ENCODE measurements around the gene DHRS3.
A peak's percentile ranks its signal among the peaks of the same experiment; 100 is the strongest.

DHRS3 gene

GRCh38 chr1:12615159-12615864 lies 2.7 kb downstream of the DHRS3 start:
- DNase-seq: no peak

GRCh38 chr1:12614402-12615158 lies 3.4 kb downstream of the DHRS3 start:
- DNase-seq: no peak

- DNase-seq: no peak
Observed at GRCh38 chr1:12613180-12613579, 4.8 kb downstream of the DHRS3 start.

- DNase-seq: no peak
Observed at GRCh38 chr1:12610941-12611340, 7.1 kb downstream of the DHRS3 start.

- DNase-seq: no peak
Observed at GRCh38 chr1:12610305-12610935, 7.6 kb downstream of the DHRS3 start.

- no peak for DNase-seq
Observed at GRCh38 chr1:12609469-12610003, 8.5 kb downstream of the DHRS3 start.

- DNase-seq: no peak
Observed at GRCh38 chr1:12608311-12608957, 9.6 kb downstream of the DHRS3 start.

GRCh38 chr1:12607263-12607662 lies 10.7 kb downstream of the DHRS3 start:
- no peak for DNase-seq

- no peak for DNase-seq
Observed at GRCh38 chr1:12604986-12605385, 13.0 kb downstream of the DHRS3 start.

GRCh38 chr1:12604114-12604874 lies 13.7 kb downstream of the DHRS3 start:
- DNase-seq: peak; percentile 91

- DNase-seq: no peak
Observed at GRCh38 chr1:12603224-12603623, 14.8 kb downstream of the DHRS3 start.

- no peak for DNase-seq
Observed at GRCh38 chr1:12602659-12603024, 15.4 kb downstream of the DHRS3 start.

- peak; percentile 82 for DNase-seq
Observed at GRCh38 chr1:12601700-12602658, 16.0 kb downstream of the DHRS3 start.

GRCh38 chr1:12600880-12601633 lies 17.0 kb downstream of the DHRS3 start:
- DNase-seq: peak; percentile 82

- no peak for DNase-seq
Observed at GRCh38 chr1:12600335-12600734, 17.7 kb downstream of the DHRS3 start.

- DNase-seq: no peak
Observed at GRCh38 chr1:12599657-12600056, 18.4 kb downstream of the DHRS3 start.

- no peak for DNase-seq
Observed at GRCh38 chr1:12598974-12599373, 19.0 kb downstream of the DHRS3 start.

- no peak for DNase-seq
Observed at GRCh38 chr1:12597792-12598191, 20.2 kb downstream of the DHRS3 start.

GRCh38 chr1:12596007-12596821 lies 21.8 kb downstream of the DHRS3 start:
- peak; percentile 93 for DNase-seq

- no peak for DNase-seq
Observed at GRCh38 chr1:12595757-12596006, 22.3 kb downstream of the DHRS3 start.
